ENCODE data around the gene APOBEC3A.

- TF ChIP-seq CTCF (IDR thresholded peaks at IDR 0.05), result peak; percentile 58 to 72 (median 64)
- TF ChIP-seq POLR2A (IDR thresholded peaks at IDR 0.05), result no peak
Measured at GRCh38 chr22:39003165-39003638, 45.8 kb downstream of the APOBEC3A start.

Measured in right lobe of liver (tissue), 4 donors.